Mesenchymal stem cell (in vitro differentiated cells and primary cell): ENCODE data around the gene KRTAP10-1.

Source experiments
- DNase-seq: peaks from one replicate; pipeline ENCODE4 v3.0.0-alpha.2; 2013
- H2AFZ ChIP-seq: one replicate; pipeline ENCODE4 v1.6.1; 2013; ENCODE audit warnings: low read depth, mild to moderate bottlenecking, control low read depth, inconsistent platforms, low read length, moderate library complexity
- H2AK5ac ChIP-seq: 2 replicates; pipeline ENCODE4 v1.6.1; 2013; ENCODE audit warnings: low read length, moderate library complexity, mild to moderate bottlenecking, inconsistent platforms; ENCODE audit not compliant: severe bottlenecking
- H2BK120ac ChIP-seq: one replicate; pipeline ENCODE4 v1.6.1; 2013; ENCODE audit warnings: low read depth, mild to moderate bottlenecking, inconsistent platforms, low read length, moderate library complexity
- H2BK12ac ChIP-seq, 2 experiments: one replicate each; pipeline ENCODE4 v1.6.1; 2013; ENCODE audit warnings: inconsistent platforms in 2 of 2, low read length in 2 of 2, mild to moderate bottlenecking in 2 of 2, moderate library complexity in 2 of 2, control low read depth in 1 of 2
- H2BK15ac ChIP-seq: one replicate; pipeline ENCODE4 v1.6.1; 2013; ENCODE audit warnings: mild to moderate bottlenecking, low read depth, inconsistent platforms; ENCODE audit not compliant: poor library complexity, severe bottlenecking
- H2BK5ac ChIP-seq: 2 replicates; pipeline ENCODE4 v1.6.1; 2013; ENCODE audit warnings: low read depth, mild to moderate bottlenecking, low read length, control low read depth, inconsistent platforms; ENCODE audit not compliant: poor library complexity, severe bottlenecking
- H3K14ac ChIP-seq, 2 experiments: one replicate each; pipeline ENCODE4 v1.6.1; 2013; ENCODE audit warnings: inconsistent platforms in 2 of 2, low read length in 2 of 2, control low read depth in 1 of 2, mild to moderate bottlenecking in 1 of 2, moderate library complexity in 1 of 2
- H3K18ac ChIP-seq, 2 experiments: one replicate each; pipeline ENCODE4 v1.6.1; 2013; ENCODE audit warnings: inconsistent platforms in 2 of 2, low read length in 2 of 2, control low read depth in 1 of 2, low read depth in 1 of 2, mild to moderate bottlenecking in 1 of 2
- H3K23ac ChIP-seq, 2 experiments: one replicate each; pipeline ENCODE4 v1.6.1; 2013; ENCODE audit warnings: inconsistent platforms in 2 of 2, low read length in 2 of 2, mild to moderate bottlenecking in 2 of 2, moderate library complexity in 2 of 2, control low read depth in 1 of 2
- H3K27ac ChIP-seq: 2 replicates; pipeline ENCODE4 v1.5.1; 2013; ENCODE audit warnings: mild to moderate bottlenecking, moderate library complexity, low read length, control low read depth, inconsistent platforms; ENCODE audit not compliant: poor library complexity, severe bottlenecking
- H3K27me3 ChIP-seq, 2 experiments: 2 replicates each; pipeline versions ENCODE4 v1.6.1 to v1.7.0; 2013; ENCODE audit warnings: low read length in 2 of 2, mild to moderate bottlenecking in 2 of 2, moderate library complexity in 2 of 2, control low read depth in 1 of 2, inconsistent platforms in 1 of 2; ENCODE audit not compliant: control insufficient read depth in 1 of 2, insufficient read depth in 1 of 2
- H3K36me3 ChIP-seq, 2 experiments: 2 replicates each; pipeline versions ENCODE4 v1.6.1 to v1.7.0; 2013; ENCODE audit warnings: low read length in 2 of 2, control low read depth in 1 of 2, inconsistent platforms in 1 of 2, low read depth in 1 of 2, mild to moderate bottlenecking in 1 of 2; ENCODE audit not compliant: insufficient read depth in 2 of 2, control insufficient read depth in 1 of 2
- H3K4ac ChIP-seq, 2 experiments: one replicate each; pipeline ENCODE4 v1.6.1; 2013; ENCODE audit warnings: inconsistent platforms in 2 of 2, low read length in 2 of 2, mild to moderate bottlenecking in 2 of 2, moderate library complexity in 2 of 2, control low read depth in 1 of 2, low read depth in 1 of 2
- H3K4me1 ChIP-seq: 2 replicates; pipeline ENCODE4 v1.6.1; 2013; ENCODE audit warnings: low read depth, low read length, control low read depth; ENCODE audit not compliant: control insufficient read depth, insufficient read depth
- H3K4me2 ChIP-seq: 2 replicates; pipeline ENCODE4 v1.6.1; 2013; ENCODE audit warnings: low read length, mild to moderate bottlenecking, inconsistent platforms; ENCODE audit not compliant: poor library complexity, severe bottlenecking
- H3K4me3 ChIP-seq, 2 experiments: 2 replicates each; pipeline versions ENCODE4 v1.5.1 to v1.7.0; 2013; ENCODE audit warnings: low read length in 2 of 2, mild to moderate bottlenecking in 2 of 2, control low read depth in 1 of 2, low read depth in 1 of 2; ENCODE audit not compliant: insufficient read depth in 1 of 2
- H3K79me1 ChIP-seq: replicated peaks from 2 replicates; pipeline ENCODE4 v1.6.1; 2013; ENCODE audit warnings: mild to moderate bottlenecking, control low read depth, low read length, inconsistent platforms; ENCODE audit not compliant: poor library complexity, severe bottlenecking
- H3K9ac ChIP-seq: 2 replicates; pipeline ENCODE4 v1.7.0; 2013; ENCODE audit warnings: mild to moderate bottlenecking, low read length, moderate library complexity
- H3K9me3 ChIP-seq: 2 replicates; pipeline ENCODE4 v1.7.0; 2013; ENCODE audit warnings: mild to moderate bottlenecking, low read length; ENCODE audit not compliant: control insufficient read depth
- H4K8ac ChIP-seq: one replicate; pipeline ENCODE4 v1.6.1; 2013; ENCODE audit warnings: inconsistent platforms, mild to moderate bottlenecking, low read length, moderate library complexity
- H4K91ac ChIP-seq: one replicate; pipeline ENCODE4 v1.6.1; 2013; ENCODE audit warnings: mild to moderate bottlenecking, low read length, inconsistent platforms
- WGBS: methylation state at CpG from one replicate; pipeline ENCODE4 v1.1.7; 2013; ENCODE audit warnings: mixed read lengths; 5-methylcytosine and 5-hydroxymethylcytosine counted together

KRTAP10-1 gene

DNA sequence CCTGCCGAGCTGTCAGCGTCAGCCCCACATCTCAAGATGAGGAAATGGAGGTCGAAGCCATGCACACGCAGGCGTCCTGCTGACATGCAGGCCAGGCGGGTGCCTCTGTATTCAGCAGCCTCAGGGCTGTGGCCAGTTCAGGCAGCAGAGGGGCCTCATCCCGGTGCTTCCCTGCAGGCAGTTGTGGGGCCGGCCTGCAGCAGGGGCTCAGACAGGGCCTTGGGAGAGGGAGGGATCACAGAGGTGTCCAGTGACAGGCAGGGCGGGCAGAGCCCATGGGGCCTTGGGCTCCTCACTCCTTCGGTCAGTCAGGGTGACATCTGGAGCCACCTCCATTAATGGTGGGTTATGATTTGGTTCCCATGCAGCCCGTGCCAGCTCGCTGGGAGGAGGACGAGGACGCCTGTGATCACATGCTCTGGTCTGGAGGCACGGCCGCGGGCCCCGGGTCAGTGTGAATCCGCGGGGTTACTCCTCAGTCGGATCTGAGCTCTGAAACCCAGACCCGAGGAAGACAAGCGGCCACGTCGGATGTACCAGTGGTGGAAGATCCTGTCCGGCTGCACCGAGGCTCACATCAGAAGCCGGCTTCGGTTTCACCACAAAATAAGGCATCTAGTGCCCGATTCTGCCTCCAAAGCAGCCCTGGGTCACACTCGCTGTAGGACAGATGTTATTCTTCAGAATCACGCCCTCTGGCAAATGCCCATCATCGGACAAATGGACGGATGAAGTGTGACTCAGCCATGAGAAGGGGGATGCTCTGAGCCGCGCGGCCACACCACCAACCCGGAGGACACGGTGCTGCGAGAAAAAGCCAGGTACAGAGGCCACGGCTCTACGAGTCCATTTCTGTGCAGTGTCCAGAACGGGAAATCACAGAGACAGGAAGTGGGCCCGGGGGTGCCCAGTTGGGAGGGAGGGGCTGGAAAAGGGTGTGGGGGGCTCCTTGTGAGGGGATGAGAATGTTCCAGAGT lies 33.4 kb downstream of the KRTAP10-1 start:
- H2AFZ ChIP-seq: no peak overlapping the region
- H3K4me1 ChIP-seq: peaks cover 9% of the 10 kb centered on the region
- H2BK12ac ChIP-seq: no peak overlapping the region
- H3K27me3 ChIP-seq: peaks cover 25 to 56% of the 10 kb centered on the region in 2 experiments
- H3K4me2 ChIP-seq: no peak overlapping the region
- H3K4ac ChIP-seq: no peak overlapping the region
- no peak overlapping the region for H2BK5ac ChIP-seq
- WGBS: 91% methylated on average over 44 of the region's 44 CpGs
- H2BK120ac ChIP-seq: no peak overlapping the region
- H2BK15ac ChIP-seq: no peak overlapping the region
- H3K14ac ChIP-seq: no peak overlapping the region
- H3K79me1 ChIP-seq: no peaks in the 10 kb centered on the region
- H3K9me3 ChIP-seq: no peaks in the 10 kb centered on the region
- no peak overlapping the region for H4K91ac ChIP-seq
- no peak overlapping the region for H3K9ac ChIP-seq
- H4K8ac ChIP-seq: no peak overlapping the region
- H2AK5ac ChIP-seq: no peak overlapping the region
- H3K23ac ChIP-seq: no peak overlapping the region
- no peak overlapping the region for H3K18ac ChIP-seq
- H3K27ac ChIP-seq: no peak overlapping the region
- no peaks in the 10 kb centered on the region for H3K36me3 ChIP-seq
- no peak overlapping the region for H3K4me3 ChIP-seq
- no peak for DNase-seq

GRCh38 chr21:44505673-44506278 lies 34.2 kb downstream of the KRTAP10-1 start:
- Histone ChIP-seq H2AK5ac (no peak overlapping the region), H3K9ac (no peak overlapping the region), H3K27ac (no peak overlapping the region), H3K36me3 (no peaks in the 10 kb centered on the region), H4K8ac (no peak overlapping the region), H2BK120ac (no peak overlapping the region), H2BK15ac (no peak overlapping the region), H3K23ac (no peak overlapping the region), H3K27me3 (peaks cover 25 to 49% of the 10 kb centered on the region in 2 experiments), H3K18ac (no peak overlapping the region), H2AFZ (no peak overlapping the region), H3K4me2 (no peak overlapping the region), H2BK12ac (no peak overlapping the region), H2BK5ac (no peak overlapping the region), H3K4me1 (peaks cover 8% of the 10 kb centered on the region), H3K79me1 (no peaks in the 10 kb centered on the region), H3K14ac (no peak overlapping the region), H3K4me3 (no peak overlapping the region), H3K9me3 (no peaks in the 10 kb centered on the region), H3K4ac (no peak overlapping the region), H4K91ac (no peak overlapping the region)
- DNase-seq: no peak
- WGBS: 82% methylated on average over 16 of the region's 16 CpGs

GRCh38 chr21:44503901-44504399 lies 36.0 kb downstream of the KRTAP10-1 start:
- no peak for DNase-seq
- WGBS: 93% methylated on average over 20 of the region's 20 CpGs
- no peak overlapping the region for H3K14ac ChIP-seq
- no peak overlapping the region for H2AFZ ChIP-seq
- no peaks in the 10 kb centered on the region for H3K36me3 ChIP-seq
- no peak overlapping the region for H3K9ac ChIP-seq
- H2BK12ac ChIP-seq: no peak overlapping the region
- H3K4me2 ChIP-seq: no peak overlapping the region
- peaks cover 28 to 42% of the 10 kb centered on the region in 2 experiments for H3K27me3 ChIP-seq
- H2AK5ac ChIP-seq: no peak overlapping the region
- no peaks in the 10 kb centered on the region for H3K9me3 ChIP-seq
- no peak overlapping the region for H2BK120ac ChIP-seq
- no peak overlapping the region for H3K27ac ChIP-seq
- H3K23ac ChIP-seq: no peak overlapping the region
- H2BK5ac ChIP-seq: no peak overlapping the region
- H4K91ac ChIP-seq: no peak overlapping the region
- no peaks in the 10 kb centered on the region for H3K4me1 ChIP-seq
- H3K18ac ChIP-seq: no peak overlapping the region
- no peak overlapping the region for H3K4ac ChIP-seq
- no peaks in the 10 kb centered on the region for H3K79me1 ChIP-seq
- H2BK15ac ChIP-seq: no peak overlapping the region
- H3K4me3 ChIP-seq: no peak overlapping the region
- no peak overlapping the region for H4K8ac ChIP-seq
